Measurements from ENCODE around the gene OSBPL7.

DNA sequence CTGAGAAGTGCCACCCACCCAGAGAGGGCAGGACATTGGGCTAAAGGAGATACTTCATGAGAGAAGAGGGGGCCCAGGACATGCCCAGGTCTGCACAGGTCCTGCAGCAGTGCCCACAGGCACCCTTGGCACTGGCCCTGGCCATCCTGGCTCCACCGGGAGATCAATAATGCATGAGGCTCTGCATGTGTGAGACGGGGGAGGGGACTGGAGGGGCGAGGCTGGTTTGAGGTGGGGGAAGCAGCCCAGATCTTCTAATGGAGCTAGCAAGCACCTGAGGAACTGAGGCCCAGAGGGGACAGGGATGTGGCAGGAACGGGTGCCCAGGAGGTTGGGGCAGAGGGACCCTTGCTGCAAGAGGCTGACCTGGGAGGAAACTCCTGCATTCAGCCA is 567 bp downstream of the OSBPL7 start:
- TF ChIP-seq, protein P1, sequence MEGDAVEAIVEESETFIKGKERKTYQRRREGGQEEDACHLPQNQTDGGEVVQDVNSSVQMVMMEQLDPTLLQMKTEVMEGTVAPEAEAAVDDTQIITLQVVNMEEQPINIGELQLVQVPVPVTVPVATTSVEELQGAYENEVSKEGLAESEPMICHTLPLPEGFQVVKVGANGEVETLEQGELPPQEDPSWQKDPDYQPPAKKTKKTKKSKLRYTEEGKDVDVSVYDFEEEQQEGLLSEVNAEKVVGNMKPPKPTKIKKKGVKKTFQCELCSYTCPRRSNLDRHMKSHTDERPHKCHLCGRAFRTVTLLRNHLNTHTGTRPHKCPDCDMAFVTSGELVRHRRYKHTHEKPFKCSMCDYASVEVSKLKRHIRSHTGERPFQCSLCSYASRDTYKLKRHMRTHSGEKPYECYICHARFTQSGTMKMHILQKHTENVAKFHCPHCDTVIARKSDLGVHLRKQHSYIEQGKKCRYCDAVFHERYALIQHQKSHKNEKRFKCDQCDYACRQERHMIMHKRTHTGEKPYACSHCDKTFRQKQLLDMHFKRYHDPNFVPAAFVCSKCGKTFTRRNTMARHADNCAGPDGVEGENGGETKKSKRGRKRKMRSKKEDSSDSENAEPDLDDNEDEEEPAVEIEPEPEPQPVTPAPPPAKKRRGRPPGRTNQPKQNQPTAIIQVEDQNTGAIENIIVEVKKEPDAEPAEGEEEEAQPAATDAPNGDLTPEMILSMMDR (IDR thresholded peaks at IDR 0.05; ENCODE audit: low read depth, low read length, poor library complexity, severe bottlenecking): no peak
- no peak for TF ChIP-seq EZH2phosphoT487 (IDR thresholded peaks at IDR 0.05; ENCODE audit: borderline replicate concordance, low read length)

Measured in DOHH2 (cell line).